H1 (cell line): Measurements from ENCODE around the gene ARID1B. TPM values are rescaled to one million over a fixed set of nuclear protein-coding genes. Genes with fewer than 3 reads are reported as not detected.
A peak's percentile ranks its signal among the peaks of the same experiment; 100 is the strongest.

ENCODE experiments used
- CTCF ChIA-PET: fragments of 300-600 bp; sonication (Branson Sonifier 250); formaldehyde crosslinking; loops from one replicate; lab custom pipeline; 2021; ENCODE audit not compliant: partially characterized antibody; lab: Charles Lee
- POLR2A ChIA-PET: fragments of 300-600 bp; sonication (Branson Sonifier 250); formaldehyde crosslinking; loops from one replicate; lab custom pipeline; 2021; ENCODE audit warnings: inconsistent platforms; ENCODE audit not compliant: partially characterized antibody; lab: Charles Lee
- DNase-seq, 2 experiments: peaks; one replicate each; pipeline versions ENCODE4 v3.0.0 to v3.0.0-alpha.2; 2010 to 2022; ENCODE audit warnings: low spot score in 2 of 2, low read depth in 1 of 2, mixed read lengths in 1 of 2
- FAIRE-seq: peaks from 2 replicates; lab custom pipeline; 2011; peaks lifted over from hg19 to GRCh38; lab: Jason Lieb, UNC
- H2AFZ ChIP-seq: 2 replicates; pipeline ENCODE4 v1.8.1; 2012; ENCODE audit warnings: low read length, inconsistent platforms
- H2AK5ac ChIP-seq: 2 replicates; pipeline ENCODE4 v1.6.1; 2013; ENCODE audit warnings: low read depth, low read length
- H2BK120ac ChIP-seq: replicated peaks from 2 replicates; pipeline ENCODE3; 2013; ENCODE audit warnings: low read depth, low read length, inconsistent platforms
- H2BK12ac ChIP-seq: 2 replicates; pipeline ENCODE4 v1.6.1; 2013; ENCODE audit warnings: low read depth, low read length
- H2BK15ac ChIP-seq: 2 replicates; pipeline ENCODE4 v1.6.1; 2013; ENCODE audit warnings: low read length
- H2BK20ac ChIP-seq: 2 replicates; pipeline ENCODE4 v1.6.1; 2013; ENCODE audit warnings: low read length
- H2BK5ac ChIP-seq: 2 replicates; pipeline ENCODE4 v1.6.1; 2013; ENCODE audit warnings: low read depth, low read length
- H3K14ac ChIP-seq: 2 replicates; pipeline ENCODE4 v1.6.1; 2013; ENCODE audit warnings: inconsistent platforms; ENCODE audit not compliant: insufficient read length
- H3K18ac ChIP-seq: 2 replicates; pipeline ENCODE4 v1.6.1; 2013; ENCODE audit warnings: low read length; ENCODE audit errors: extremely low read depth
- H3K23ac ChIP-seq: 2 replicates; pipeline ENCODE4 v1.6.1; 2013; ENCODE audit warnings: inconsistent platforms; ENCODE audit not compliant: insufficient read length
- H3K23me2 ChIP-seq: 2 replicates; pipeline ENCODE4 v1.6.1; 2013; ENCODE audit warnings: low read depth, low read length
- H3K27ac ChIP-seq: 2 replicates; pipeline ENCODE4 v1.6.1; 2011; ENCODE audit warnings: low read depth, low read length, inconsistent platforms
- H3K27me3 ChIP-seq, 4 experiments: replicated peaks in 1 of 4; 1 replicate in 1 of 4; 2 replicates in 3 of 4; pipeline versions ENCODE4 v1.6.1 to v1.8.1; 2011 to 2013; ENCODE audit warnings: low read length in 3 of 4, mild to moderate bottlenecking in 3 of 4, inconsistent platforms in 2 of 4, mixed read lengths in 2 of 4, moderate library complexity in 1 of 4; ENCODE audit not compliant: control insufficient read depth in 3 of 4, insufficient read depth in 3 of 4; ENCODE audit errors: extremely low read depth in 1 of 4
- H3K36me3 ChIP-seq, 4 experiments: 2 replicates each; pipeline versions ENCODE4 v1.6.1 to v1.8.1; 2011 to 2013; ENCODE audit warnings: mild to moderate bottlenecking in 4 of 4, low read length in 3 of 4, moderate library complexity in 2 of 4, control low read depth in 1 of 4, inconsistent platforms in 1 of 4; ENCODE audit not compliant: insufficient read depth in 4 of 4, control insufficient read depth in 2 of 4
- H3K4ac ChIP-seq: replicated peaks from 2 replicates; pipeline ENCODE3; 2013; ENCODE audit warnings: low read length, low read depth, mixed read lengths, inconsistent platforms; ENCODE audit not compliant: insufficient read length
- H3K4me1 ChIP-seq, 4 experiments: replicated peaks in 1 of 4; 1 replicate in 1 of 4; 2 replicates in 3 of 4; pipeline versions ENCODE4 v1.6.1 to v1.8.1; 2011 to 2013; ENCODE audit warnings: low read length in 3 of 4, inconsistent platforms in 2 of 4, mixed read lengths in 1 of 4; ENCODE audit not compliant: insufficient read depth in 4 of 4, control insufficient read depth in 3 of 4
- H3K4me2 ChIP-seq, 2 experiments: 2 replicates each; pipeline versions ENCODE4 v1.6.1 to v1.8.1; 2011 to 2013; ENCODE audit warnings: low read depth in 2 of 2, low read length in 2 of 2, control low read depth in 1 of 2, inconsistent platforms in 1 of 2, mild to moderate bottlenecking in 1 of 2; ENCODE audit not compliant: insufficient read depth in 1 of 2
- H3K4me3 ChIP-seq, 4 experiments: fragments of 200-600, 300-600 bp in 1 of 4; sonication (generic), shearing (Covaris generic), sonication (Bioruptor Twin) in 1 of 4; 2 replicates each; pipeline versions ENCODE4 v1.5.1 to v1.8.1; 2011 to 2016; ENCODE audit warnings: low read length in 4 of 4, low read depth in 3 of 4, control low read depth in 2 of 4, inconsistent platforms in 2 of 4, mild to moderate bottlenecking in 2 of 4, mixed read lengths in 1 of 4, moderate library complexity in 1 of 4; ENCODE audit not compliant: insufficient read depth in 2 of 4; ENCODE audit errors: extremely low read depth in 1 of 4
- H3K56ac ChIP-seq: replicated peaks from 2 replicates; pipeline ENCODE3; 2013; ENCODE audit warnings: low read depth, mild to moderate bottlenecking, mixed read lengths, low read length, inconsistent platforms; ENCODE audit not compliant: insufficient read length
- H3K79me1 ChIP-seq: 2 replicates; pipeline ENCODE4 v1.6.1; 2013; ENCODE audit warnings: low read depth, low read length, control low read depth
- H3K79me2 ChIP-seq, 2 experiments: 2 replicates each; pipeline versions ENCODE4 v1.6.1 to v1.8.1; 2012 to 2013; ENCODE audit warnings: low read length in 2 of 2, mild to moderate bottlenecking in 2 of 2, inconsistent platforms in 1 of 2; ENCODE audit not compliant: insufficient read depth in 2 of 2, control insufficient read depth in 1 of 2
- H3K9ac ChIP-seq, 4 experiments: replicated peaks in 1 of 4; 1 replicate in 1 of 4; 2 replicates in 3 of 4; pipeline versions ENCODE4 v1.6.1 to v1.8.1; 2011 to 2013; ENCODE audit warnings: low read depth in 3 of 4, low read length in 3 of 4, control low read depth in 2 of 4, mild to moderate bottlenecking in 2 of 4, moderate library complexity in 2 of 4, inconsistent platforms in 1 of 4; ENCODE audit errors: extremely low read depth in 1 of 4
- H3K9me3 ChIP-seq, 2 experiments: 2 replicates each; pipeline versions ENCODE4 v1.6.1 to v1.8.1; 2012 to 2013; ENCODE audit warnings: mild to moderate bottlenecking in 2 of 2, moderate library complexity in 2 of 2, control low read depth in 1 of 2, inconsistent platforms in 1 of 2, low read depth in 1 of 2, low read length in 1 of 2, mixed read lengths in 1 of 2; ENCODE audit not compliant: insufficient read depth in 2 of 2
- H4K20me1 ChIP-seq, 2 experiments: replicated peaks in 1 of 2; 2 replicates each; pipeline versions ENCODE3 to v1.8.1; 2011 to 2013; ENCODE audit warnings: inconsistent platforms in 2 of 2, low read length in 2 of 2, mild to moderate bottlenecking in 1 of 2; ENCODE audit not compliant: insufficient read depth in 2 of 2, control insufficient read depth in 1 of 2
- H4K5ac ChIP-seq: 2 replicates; pipeline ENCODE4 v1.6.1; 2013; ENCODE audit warnings: low read length, low read depth, mixed read lengths, inconsistent platforms; ENCODE audit not compliant: insufficient read length
- H4K8ac ChIP-seq: 2 replicates; pipeline ENCODE4 v1.8.0; 2013; ENCODE audit warnings: mild to moderate bottlenecking, moderate library complexity, low read length, inconsistent platforms; ENCODE audit not compliant: insufficient read depth; ENCODE audit errors: extremely low read depth
- H4K91ac ChIP-seq: replicated peaks from 2 replicates; pipeline ENCODE3; 2013; ENCODE audit warnings: low read length, mixed read lengths, inconsistent platforms; ENCODE audit not compliant: insufficient read length
- RAD21 ChIP-seq, 2 experiments: IDR thresholded peaks in 1 of 2; conservative IDR thresholded peaks in 1 of 2; 2 replicates each; pipeline ENCODE4 v1.6.1; 2011; ENCODE audit warnings: low read depth in 2 of 2, low read length in 2 of 2, improper control_type of control experiment in 1 of 2, inconsistent platforms in 1 of 2, mild to moderate bottlenecking in 1 of 2, moderate library complexity in 1 of 2
- WGBS, 2 experiments: shearing (Covaris generic) in 1 of 2; methylation state at CpG; one replicate each; pipeline versions ENCODE4 v1.1.6 to v1.1.7; 2013 to 2015; ENCODE audit warnings: low lambda C conversion rate in 2 of 2, mixed read lengths in 2 of 2, inconsistent platforms in 1 of 2, low coverage in 1 of 2, missing lambda C conversion rate in 1 of 2; ENCODE audit not compliant: insufficient replicate concordance in 2 of 2, insufficient coverage in 1 of 2, insufficient read length in 1 of 2; ENCODE audit errors: extremely low coverage in 1 of 2, missing lambda C conversion rate in 1 of 2; 5-methylcytosine and 5-hydroxymethylcytosine counted together
- polyA plus RNA-seq, 7 experiments: library from polyadenylated mRNA; depleted of rRNA in 3 of 7; stranded (reverse) in 5 of 7; unstranded in 2 of 7; fragments of >200 nt in 5 of 7; fragments of 200-250 nt in 2 of 7; gene quantifications; 1 replicate in 5 of 7; 2 replicates in 1 of 7; 4 replicates in 1 of 7; pipeline versions ENCODE4 v1.2.1 to v1.2.3, GENCODE V29; 2011 to 2013; ENCODE audit warnings: missing spikeins in 2 of 7, mixed read lengths in 2 of 7
- total RNA-seq: library from RNA; stranded (reverse); fragmentation: NEBNext Ultra II Directional; extraction: Animal tissue kit (Norgen Biotek cat#: 25700); gene quantifications from 2 replicates; pipeline ENCODE4 v1.2.1, GENCODE V29; 2021
- TF ChIP-seq, protein P1 (sequence below): IDR thresholded peaks from 2 replicates; pipeline ENCODE4 v1.6.1; 2012; ENCODE audit warnings: inconsistent platforms

Gene ARID1B
- total and polyA plus RNA-seq, 2 of the 8 experiments (the other 6 are each of a cell fraction or from before 2014, with no cell fraction given), result 24.3 to 70.3 TPM

DNA sequence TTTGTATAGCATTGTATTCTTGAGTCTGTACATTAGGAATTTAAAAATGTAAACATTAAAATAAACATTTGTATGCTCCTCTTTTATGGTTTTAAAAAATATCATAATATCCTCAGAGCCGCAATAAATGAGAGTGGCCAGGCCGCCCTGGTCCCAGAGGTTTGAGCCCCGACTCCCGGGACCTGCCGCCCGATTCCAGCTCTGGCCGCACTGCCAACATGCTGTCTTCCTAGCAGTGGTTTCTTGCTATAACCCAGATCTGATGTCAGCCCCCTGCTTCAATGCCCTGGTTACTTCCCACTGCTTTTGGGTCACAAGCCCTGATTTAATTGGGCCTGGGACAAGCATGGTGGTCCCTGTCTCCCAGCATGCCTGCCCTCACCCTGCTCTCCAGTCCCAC, 5.4 kb upstream of the ARID1B start:
- H3K4me2 ChIP-seq, result no peak overlapping the region
- H2BK15ac ChIP-seq, result 0 out of 2 replicates have a peak overlapping the region, but pooled peaks have one; percentile 6
- H3K36me3 ChIP-seq, result no peaks in the 10 kb centered on the region
- no peak overlapping the region for H3K56ac ChIP-seq
- H2BK5ac ChIP-seq, result no peak overlapping the region
- no peak overlapping the region for H3K27ac ChIP-seq
- H4K8ac ChIP-seq, result no peak overlapping the region
- peaks cover 2 to 16% (median 8%) of the 10 kb centered on the region in 4 experiments; a peak in 6 of 7 replicates for H3K4me1 ChIP-seq
- H3K14ac ChIP-seq, result no peak overlapping the region
- no peak overlapping the region for H2BK120ac ChIP-seq
- no peak overlapping the region for H2AK5ac ChIP-seq
- H4K5ac ChIP-seq, result no peak overlapping the region
- H4K91ac ChIP-seq, result no peak overlapping the region
- no peaks in the 10 kb centered on the region for H4K20me1 ChIP-seq
- H2BK12ac ChIP-seq, result no peak overlapping the region
- FAIRE-seq (no peak), DNase-seq (no peak)
- H3K18ac ChIP-seq, result no peak overlapping the region
- POLR2A ChIA-PET, result no interaction called here
- no peaks in the 10 kb centered on the region; a peak in 1 of 7 replicates for H3K27me3 ChIP-seq
- H3K79me2 ChIP-seq, result peaks cover 0 to 13% of the 10 kb centered on the region in 2 experiments; a peak in 3 of 4 replicates
- H3K4ac ChIP-seq, result no peak overlapping the region
- no peaks in the 10 kb centered on the region for H3K79me1 ChIP-seq
- no peak overlapping the region for H3K4me3 ChIP-seq
- peak overlapping the region; percentile 13; the same call in 1 of the 2 replicates for H2BK20ac ChIP-seq
- H2AFZ ChIP-seq, result no peak overlapping the region
- H3K9me3 ChIP-seq, result no peaks in the 10 kb centered on the region
- no peak overlapping the region for H3K23ac ChIP-seq
- H3K9ac ChIP-seq, result no peak overlapping the region
- CTCF ChIA-PET, result no interaction called here
- WGBS, 2 experiments, result 93% methylated on average over 7 of the region's 7 CpGs; no CpG with 5 or more reads in 1 of the 2 experiments
- H3K23me2 ChIP-seq, result 0 out of 2 replicates have a peak, but pooled peaks cover 1% of the 10 kb centered on the region
- TF ChIP-seq, protein P1, sequence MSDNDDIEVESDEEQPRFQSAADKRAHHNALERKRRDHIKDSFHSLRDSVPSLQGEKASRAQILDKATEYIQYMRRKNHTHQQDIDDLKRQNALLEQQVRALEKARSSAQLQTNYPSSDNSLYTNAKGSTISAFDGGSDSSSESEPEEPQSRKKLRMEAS, result no peak
- TF ChIP-seq RAD21 (IDR thresholded peaks at IDR 0.05 in 1 of 2, conservative IDR thresholded peaks at IDR 0.05 in 1 of 2; ENCODE audit: low read depth in 2 of 2, low read length in 2 of 2), result no peak
